ENCODE data around the gene PTPA.

PTPA gene

DNA sequence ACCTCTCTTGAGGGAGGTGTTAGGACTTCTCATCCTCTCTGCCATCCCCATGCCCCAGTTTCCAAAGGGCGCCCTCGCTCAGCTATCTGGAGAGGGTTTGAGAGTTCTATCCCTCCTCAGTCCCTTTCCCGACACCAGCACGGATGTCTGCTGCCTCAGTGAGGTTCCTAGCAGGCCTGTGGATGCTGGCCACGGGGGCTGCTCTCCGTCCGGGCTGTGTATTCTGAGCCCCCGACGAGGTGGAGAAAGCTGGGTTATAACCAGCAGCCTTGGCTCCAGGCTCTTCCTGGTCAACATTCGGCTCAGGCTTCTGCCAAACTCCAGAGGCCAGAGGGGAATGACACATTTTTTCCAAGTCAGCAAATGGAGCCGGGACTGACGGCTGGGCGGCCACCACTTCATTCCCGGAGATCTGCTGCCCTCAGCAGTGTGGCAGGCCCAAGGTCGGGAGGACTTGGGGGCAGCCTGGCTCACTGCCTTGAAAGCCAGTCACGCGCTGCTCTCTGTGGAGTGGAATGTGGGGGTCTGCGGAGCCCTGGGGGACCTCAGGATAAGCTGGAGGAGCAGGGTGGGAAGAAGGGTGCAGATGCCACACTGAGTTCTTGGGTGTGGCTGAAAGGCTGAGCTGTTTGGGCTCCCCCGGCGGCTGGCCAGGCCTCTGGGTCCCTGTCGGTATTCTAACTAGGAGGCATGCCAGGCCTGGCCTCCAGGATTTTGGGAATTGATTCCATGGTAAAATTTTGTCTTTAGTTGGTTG, 27.4 kb downstream of the PTPA start:
- no peak for DNase-seq

DNA sequence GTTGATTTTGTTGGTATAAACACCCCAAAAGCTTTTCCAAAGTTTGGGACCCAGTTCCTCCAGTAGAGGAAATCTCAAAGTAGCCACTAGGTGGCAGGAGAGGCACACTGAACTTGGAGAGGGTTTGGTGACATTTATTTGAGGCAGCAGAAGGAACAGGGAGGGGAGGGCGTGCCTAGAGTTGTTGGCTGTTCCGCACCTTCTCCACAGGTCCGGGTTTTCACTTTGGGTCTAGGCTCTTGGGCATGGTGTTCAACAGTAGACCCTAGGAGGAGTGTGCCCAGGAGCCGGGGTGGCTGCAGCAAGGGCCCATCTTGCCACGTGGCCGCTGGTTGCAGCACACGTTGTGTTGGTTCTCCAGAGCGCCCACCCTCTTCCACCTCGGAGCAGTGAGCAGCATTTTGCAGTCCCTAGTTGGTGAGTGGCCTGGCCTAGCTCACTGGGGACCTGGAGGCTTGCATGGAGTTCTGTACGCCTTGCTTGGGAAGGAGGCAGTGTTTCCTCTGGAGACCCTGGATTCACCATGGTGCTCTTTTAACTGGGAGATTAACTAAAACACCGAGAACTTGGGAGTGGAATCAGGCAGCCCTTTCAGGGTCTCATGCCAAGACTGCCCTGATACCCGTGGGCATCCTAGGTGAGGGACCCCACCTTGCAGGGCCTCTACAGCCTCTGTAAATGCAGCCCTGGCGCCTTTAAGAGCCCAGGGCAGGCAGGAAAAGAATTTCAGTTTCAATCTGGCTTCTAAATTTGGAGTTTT, 28.2 kb downstream of the PTPA start:
- DNase-seq, result peak; percentile 89

DNA sequence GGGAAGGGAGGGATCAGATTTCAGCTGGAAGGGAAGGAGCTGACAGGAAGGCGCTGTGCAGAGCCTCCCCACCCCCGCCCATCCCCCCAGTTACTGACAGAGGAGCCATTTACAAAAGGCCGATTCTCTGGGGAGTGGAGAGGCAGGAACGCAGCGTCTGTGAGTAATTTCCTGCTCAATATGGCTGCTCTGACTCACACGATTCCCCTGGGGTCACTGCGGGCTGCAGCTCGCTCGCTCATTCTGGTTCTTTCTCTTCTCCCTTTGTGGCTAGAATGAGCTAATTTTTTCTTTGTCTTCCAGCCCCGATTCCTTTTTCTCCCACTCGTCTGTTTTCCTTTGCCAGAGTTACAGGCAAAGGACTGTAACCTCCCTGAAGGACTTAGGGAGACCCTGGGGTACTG, 28.8 kb downstream of the PTPA start:
- DNase-seq, result peak; percentile 86

DNA sequence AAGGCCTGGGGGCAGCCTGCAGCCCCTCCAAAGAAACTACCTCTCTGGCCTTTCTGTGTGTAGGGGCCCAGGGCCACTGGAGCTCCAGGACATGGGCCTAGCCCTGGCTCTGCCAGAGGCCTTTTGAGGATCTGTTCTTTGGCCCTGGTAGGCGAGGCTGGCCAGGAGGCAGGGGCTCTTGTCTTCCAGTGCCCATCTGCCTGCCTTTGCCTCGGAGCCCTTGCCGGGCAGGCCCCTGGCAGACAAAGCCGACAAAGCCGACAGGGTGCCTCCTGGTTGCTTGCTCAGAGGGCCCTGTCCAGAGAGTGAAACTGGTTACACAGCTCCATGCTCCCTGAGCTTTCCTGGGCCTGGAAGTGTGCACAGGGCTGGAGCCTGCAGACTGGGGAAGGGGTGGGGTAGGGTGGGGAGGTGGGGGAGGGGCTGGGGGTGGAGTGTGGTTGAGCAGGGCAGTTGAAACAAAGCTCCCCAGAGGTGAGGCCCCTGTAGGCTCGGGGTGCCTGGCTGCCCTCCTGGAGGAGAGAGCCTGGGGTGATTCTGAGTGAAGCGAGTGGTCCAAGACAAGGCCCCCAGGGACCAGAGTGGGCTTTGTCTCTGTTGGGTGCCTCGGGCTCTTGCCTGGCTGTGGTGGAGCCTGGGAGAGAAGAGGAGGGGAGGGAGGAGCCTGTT, 29.3 kb downstream of the PTPA start:
- peak; percentile 80 for DNase-seq

DNA sequence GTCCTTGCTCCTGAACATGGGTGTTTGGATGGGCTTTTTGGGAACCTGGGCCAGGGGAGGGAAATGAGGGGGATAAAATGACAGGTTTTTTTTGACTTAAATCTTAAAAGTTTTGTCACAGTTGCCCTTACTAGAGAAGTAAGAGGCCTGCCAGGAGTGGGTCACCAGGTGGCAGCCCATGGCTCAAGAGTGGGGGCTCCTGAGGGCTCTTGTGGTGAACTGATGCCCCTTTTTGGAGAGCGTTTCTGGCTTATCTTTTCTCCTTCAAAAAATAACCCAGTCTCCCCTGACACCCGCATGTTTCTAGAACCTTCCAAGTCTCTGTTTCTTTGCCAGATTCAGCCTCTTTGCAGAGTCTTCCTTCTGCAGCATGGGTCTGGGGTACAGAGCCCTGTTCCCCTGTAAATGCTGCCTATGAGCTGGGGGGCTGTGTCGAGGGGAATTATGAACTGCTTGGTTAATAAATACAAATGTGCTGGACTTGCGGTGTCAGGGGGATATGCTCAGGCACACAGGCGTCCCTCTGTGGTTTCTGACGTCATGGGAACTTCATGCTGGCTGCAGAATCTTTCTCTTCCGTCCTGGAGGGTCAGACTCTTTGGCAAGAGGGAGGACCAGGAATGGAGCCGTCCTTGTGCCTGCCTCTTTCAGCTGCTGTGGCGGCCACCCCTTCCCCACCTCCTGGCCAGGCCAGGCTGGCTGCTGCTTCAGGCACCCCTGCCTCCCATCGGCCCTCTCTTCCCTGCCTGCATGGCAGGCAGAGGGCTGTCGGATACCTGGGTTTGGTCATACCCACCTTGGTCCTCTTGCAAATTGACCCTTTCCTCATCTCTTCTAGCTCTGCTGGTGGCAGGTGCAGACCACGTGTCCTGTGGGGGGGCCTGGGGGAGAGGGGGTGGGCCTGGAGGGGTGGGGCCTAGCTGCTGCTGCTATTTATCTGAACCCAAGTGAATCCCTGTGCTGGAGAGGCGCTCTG, 30.1 kb downstream of the PTPA start:
- DNase-seq, result peak; percentile 65

DNA sequence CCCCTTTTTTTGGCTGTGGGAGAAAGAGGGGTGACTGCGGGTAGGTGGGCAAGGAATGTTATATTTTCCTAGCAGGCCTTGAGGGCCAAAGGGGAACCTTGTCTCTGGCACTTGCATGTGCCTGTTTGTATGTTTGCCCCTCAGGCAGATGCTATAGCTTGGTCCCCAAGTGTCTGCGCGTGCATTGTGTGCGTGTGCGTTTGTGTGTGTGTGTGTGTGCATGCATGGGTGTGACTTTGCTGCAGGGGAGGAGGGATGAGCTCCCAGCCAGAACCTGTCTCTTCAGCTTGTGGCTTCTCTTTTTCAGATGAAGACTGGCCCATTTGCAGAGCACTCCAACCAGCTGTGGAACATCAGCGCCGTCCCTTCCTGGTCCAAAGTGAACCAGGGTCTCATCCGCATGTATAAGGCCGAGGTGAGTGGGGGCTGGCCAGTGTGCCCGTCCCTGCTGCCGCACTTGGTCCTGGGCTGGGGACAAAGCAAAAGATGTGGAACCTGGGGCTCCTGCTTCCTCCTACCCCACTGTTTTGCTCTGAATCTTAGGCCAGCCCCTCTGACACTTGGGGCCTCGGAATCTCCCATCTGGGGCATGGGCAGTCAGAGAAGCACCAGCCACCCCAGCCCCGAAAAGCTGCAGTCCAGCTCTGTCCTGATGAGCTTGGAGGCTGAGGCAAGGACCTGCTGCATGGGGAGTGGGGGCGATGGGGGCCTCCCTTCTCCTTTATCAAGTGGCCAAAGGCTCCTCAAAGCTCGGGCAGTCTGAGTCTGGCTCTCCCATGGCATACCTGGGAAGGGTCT, 31.1 kb downstream of the PTPA start:
- no peak for DNase-seq

DNA sequence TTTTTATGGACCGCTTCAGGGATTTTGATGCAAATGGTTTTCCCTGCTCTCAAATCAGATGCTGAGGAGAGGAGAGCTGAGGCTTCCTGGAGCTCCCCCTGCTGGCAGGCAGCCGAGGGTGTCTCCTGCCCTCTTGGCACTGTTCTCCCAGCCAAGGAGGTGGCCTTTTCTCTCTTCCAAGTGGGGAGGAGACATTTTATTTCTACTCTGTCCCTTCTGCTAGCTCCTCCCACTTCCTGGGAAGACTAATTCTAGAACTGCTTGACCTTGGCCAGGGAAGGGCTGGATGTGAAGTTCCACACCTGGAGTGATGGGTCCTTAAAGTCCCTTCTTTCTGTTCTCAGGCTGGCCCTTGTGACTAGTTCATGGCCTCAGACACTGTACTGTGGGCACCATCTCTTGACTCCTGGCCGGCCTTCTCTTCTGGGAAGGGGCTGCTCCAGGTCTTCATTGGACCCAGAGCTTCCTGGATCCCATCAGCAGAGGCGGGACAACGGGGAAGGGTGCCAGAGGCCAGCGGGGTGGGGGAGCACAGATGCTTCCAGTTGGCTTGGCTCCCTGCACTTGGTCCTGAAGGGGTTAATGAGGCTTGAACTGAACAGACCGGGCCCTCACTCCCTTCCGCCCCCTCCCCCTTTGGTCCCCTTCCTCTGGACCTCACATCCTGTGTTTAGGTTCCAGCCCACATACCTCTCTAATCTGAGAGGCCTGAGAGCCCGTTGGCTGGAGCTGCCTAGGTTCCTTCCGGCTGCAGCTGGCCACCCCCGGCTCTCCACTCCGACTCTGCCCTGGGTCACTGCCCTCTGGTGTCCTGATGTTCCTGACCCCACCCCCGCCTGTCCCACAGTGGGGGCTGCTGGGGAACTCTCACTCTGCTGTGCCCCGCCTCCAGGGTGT, 32.1 kb downstream of the PTPA start:
- DNase-seq, result peak; percentile 87

DNA sequence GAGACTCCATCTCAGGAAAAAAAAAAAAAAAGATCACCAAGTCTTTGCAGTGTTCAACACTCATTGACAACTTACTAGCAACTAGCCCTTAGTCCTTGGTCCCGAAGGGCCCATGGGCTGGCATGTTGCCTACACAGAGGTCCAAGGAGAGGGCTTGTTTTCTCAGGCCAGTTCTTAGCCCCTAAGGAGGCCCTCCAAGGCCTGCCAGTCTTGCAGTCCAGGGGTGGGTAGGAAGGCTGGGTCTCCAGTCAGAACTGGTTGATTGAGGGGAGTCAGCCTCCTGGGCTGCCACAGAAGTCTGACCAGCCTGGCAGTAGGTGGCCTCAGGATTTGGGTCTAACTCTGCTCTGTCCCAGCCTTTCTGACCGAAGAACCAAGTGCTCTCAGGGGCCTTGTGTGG, 34.1 kb downstream of the PTPA start:
- DNase-seq, result no peak

DNA sequence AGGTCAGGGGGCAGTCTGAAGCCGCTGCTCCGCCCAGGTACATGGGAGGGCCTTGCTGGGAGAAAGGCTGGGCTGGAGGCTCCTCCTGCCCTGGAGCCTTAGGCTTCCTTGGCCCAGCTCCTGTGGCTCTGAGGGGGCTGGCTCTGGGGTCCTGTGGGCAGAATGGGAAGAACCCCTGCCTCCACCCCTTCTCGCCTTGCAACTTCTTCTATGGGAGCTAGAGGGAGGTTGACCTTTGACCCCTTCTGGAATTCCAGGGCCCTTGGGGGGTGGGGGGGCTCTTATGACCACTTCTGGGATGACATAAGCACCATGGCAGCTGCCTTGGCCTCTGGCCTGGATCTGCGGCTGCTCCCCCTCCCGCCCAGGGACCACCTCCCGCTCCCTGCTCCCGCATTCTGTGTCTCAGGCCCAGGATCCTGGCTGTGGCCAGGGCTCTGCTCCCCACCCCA, 34.7 kb downstream of the PTPA start:
- no peak for DNase-seq

DNA sequence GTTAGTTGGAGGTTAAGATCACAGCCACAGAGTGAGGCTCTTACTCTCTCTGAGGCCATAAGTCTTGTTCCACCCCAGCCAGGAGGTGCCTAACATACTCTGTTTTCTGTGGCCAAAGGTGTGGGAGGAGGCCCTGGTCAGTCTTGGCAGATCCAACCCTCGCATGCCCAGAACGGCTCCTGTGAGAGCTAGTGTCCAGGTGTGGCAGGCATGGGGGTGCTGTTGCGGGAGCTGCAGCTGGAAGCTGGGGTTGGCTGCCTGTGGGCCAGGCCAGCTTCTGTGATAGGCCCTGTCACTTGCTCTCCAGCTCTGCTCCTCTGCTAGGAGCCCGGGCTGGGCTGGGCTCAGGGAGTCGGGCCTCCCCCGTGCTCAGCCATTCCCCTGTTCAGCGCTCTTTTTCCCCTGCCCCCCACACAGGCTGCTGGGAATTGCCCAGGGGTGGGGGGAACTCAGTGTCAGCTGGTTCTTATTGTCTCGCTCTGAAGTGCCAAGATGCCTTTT, 35.3 kb downstream of the PTPA start:
- DNase-seq, result no peak

DNA sequence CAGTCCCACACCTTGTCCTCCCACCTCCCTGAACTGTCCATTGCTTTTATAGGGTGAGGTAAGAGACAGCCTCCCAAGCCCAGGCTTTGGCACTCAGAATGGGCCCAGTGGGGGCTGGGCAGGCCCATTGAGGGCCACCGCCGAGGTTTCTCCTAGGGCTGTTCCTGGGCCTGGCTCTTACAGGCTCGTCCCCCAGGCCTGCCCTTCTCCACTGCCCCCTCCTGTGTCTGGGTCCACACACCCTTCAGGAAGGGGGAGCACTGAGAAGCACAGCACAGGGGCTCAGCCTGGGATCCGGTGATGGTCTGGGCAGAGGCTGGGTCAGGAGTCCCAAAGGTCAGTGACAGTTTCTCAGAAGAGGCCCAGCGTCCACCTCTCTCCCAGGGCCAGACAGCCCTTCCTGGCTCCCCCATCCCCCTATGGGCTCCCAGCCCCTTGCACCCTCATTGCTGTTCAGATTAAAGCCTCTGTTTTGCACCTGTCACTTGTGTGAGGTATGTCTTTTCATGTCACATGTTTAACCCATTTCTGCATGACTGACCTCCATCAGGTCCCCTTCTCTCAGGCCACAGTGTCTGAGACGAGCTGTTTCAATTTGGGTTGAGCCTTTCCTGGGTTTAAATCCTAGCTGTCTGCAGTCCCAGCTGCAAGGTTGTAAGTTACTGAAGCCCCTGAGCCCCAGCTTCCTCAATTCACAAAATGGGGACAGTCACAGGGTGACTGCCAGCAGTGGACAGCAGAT, 37.4 kb downstream of the PTPA start:
- DNase-seq, result no peak

DNA sequence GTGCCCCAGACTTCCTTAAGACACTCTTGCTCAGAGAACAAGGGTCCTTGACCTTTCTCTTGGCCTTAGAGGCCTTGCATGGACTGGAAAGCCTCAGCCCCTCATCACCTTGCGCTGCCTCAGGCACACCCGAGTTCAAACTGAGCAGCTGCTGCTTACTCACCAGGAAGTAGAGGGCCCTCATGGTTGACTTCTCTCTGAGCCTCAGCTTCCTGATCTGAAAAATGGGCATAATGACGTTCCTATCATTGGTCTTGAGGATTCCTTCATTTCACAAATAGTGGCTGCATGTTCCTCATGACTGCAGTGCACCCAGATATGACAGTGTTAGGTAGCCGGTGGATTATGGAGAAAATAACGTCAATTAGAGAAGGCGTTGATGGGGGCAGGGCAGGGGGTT, 38.2 kb downstream of the PTPA start:
- DNase-seq, result no peak

DNA sequence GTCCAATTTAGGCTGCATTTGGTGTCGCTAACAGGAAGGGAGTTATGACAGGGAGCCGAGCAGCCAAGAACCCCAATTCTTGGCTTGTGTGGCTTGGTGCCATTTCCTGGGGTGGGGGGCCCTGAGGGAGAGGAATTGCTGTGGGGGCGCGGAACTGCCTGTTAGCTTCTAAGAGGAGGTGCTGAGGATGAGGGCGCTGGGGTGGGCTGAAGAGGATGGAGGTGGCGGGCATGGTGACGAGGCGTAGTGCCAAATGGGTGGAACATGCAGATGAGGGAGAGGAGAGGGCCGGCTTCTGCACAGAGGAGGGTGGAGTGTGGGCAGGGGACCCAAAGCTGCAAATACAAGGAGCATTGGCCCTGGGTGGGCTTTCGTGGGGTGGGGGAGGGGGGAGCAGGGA, 38.9 kb downstream of the PTPA start:
- no peak for DNase-seq

DNA sequence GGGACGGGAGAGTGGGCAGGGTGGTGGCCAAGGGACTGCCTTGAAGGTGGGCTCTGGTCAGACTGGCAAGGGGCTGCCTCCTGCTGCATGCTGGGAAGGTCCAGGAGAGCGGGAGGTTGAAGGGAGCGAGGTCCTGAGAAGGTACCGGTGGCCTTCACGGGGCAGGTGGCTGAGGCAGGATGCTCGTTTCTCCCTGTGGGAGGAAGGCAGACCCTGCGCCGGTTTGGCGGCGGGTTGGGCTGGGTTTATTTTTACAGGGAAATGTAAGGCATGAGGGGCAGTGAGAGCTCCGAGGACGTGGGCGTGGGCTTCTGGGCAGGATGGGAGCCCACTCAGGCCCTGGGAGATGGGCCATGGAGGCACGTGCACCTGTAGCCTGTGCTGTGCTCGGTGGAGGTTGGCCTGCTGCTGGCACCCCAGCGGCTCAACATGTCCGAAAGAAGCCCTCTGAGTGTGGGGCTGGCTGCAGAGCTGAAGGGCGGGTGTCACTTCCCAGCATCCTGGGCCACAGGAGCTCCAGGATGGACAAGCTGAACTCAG, 39.5 kb downstream of the PTPA start:
- DNase-seq, result no peak

DNA sequence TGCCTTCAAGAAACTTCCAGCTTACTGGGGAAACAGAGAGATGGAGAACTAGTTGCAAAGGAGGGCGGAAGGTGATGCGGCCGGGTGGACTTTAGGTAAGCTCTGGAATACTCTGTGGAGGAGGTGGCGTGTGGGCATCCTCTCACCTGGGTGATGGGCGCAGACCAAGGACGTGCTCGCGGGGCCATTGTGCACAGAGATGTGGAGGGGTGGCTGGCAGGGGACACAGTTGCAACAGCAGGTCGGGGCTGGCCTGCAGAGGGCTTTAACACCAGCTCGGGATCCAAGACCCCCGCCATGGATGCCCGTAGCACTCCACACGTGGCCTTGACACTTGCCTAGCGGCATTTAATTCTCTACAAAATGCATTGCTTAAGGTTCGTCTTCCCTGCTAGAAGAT, 40.3 kb downstream of the PTPA start:
- no peak for DNase-seq

DNA sequence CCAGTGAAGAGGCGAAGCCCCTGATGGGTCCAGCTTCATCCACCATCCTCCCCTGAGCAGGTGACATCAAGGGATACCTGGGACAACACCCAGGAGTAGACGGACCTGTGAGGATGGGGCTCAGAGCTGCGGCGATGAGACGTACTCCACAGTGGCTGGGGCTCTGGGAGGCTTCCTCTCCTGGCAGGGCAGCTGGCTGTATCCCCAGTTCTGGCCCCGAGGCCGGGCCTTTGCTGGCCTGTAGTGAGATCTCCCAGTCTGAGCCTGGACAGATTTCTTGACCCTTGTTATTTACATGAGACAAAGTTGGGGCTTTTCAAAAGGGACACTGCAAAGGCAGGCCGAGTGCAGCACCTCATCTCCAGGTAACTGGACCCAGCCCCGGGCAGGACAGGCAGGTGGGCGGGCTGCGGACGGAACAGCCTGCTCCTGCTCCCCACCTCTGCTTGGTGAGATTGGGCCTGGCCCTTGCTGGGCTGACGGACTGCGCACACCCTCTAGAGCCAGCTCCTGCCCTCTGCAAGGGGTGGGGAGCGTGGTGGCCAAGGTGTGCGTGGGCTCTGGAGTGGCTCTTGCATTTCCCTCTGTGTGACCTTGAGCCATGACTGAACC, 43.8 kb downstream of the PTPA start:
- no peak for DNase-seq

DNA sequence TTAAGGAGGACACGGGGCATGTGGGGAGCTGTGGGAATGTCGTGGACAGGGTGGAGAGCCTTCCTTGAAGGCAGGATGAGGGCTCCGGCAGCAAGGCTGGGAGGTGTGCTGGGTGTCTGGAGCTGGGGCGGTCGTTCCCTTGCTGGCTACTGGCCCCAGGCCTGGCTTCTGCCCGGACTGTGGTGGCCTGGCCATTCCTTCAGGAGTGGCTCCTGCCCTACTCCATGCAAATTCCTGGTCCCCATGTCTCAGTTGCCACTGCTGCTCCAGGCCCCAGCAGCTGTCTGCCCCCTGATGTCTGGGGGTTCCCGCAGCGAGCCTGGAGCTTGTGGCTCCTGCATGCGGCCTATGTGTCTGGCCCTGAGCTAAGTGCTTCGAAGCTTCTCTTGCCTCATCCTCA, 44.9 kb downstream of the PTPA start:
- DNase-seq, result no peak

DNA sequence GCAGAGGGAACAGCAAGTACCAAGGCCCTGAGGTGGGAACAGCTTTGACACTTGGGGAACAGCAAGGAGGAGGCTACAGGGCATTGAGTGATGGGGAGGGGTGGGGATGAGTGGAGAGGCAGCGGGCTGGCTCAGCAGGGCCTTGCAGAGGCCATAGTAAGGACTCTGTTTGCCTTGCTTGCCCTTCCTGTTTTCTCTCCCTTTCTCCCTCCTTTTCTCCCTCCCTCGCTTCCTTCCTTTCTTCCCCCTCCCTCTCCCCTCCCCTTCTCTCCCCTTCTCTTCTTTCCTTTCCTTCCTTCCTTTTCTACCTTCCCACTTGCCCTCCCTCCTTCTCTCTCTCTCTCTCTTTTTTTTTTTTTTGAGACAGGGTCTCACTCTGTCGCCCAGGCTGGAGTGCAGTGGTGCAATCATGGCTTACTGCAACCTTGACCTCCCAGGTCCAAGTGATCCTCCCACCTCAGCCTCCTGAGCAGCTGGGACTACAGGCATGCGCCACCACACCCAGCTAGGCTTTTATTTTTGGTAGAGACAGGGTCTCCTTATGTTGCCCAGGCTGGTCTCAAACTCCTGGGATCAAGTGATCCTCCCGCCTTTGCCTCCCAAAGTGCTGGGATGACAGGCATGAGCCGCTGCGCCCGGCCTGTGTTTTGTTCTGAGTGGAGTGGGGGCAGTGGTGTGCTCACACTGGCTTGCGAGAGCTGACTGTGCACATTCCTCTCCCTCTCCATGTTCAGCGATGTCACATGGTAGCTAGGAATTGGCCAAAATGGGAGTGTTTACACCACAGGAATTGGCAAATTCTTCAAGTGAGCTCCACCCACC, 49.7 kb downstream of the PTPA start:
- no peak for DNase-seq
